ENCODE data around the gene MBD4.

The MBD4 gene

DNA sequence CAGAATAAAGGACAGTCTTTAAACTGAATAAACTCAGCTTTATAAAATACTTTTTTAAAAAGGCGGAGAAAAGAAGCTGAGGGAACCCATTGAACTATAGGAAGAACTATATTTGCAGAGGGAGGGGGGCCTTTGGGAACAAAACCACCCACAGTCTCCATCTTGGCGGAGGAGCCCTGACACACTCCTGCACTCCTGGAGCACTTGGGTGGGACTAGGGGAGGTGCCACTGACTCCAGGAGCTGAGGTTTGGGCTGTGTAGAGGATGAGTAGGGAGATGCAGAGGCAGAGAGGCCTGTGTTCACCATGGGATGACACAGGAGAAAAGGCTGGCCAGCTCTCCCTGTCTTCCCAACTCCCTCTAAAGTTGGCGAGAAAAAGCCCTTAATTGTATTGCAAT lies 36.1 kb upstream of the MBD4 start:
- no peak overlapping the region for H3K14ac ChIP-seq (ENCODE audit: low read length)
- DNase-seq: no peak
- H2AFZ ChIP-seq (ENCODE audit: insufficient read depth, low read length, poor library complexity): no peak overlapping the region
- no peak overlapping the region for H2BK5ac ChIP-seq (ENCODE audit: low read depth, low read length, poor library complexity)
- H3K4me1 ChIP-seq (ENCODE audit: control insufficient read depth in 1 of 2, insufficient read depth in 2 of 2, low read length in 2 of 2): no peaks in the 10 kb centered on the region
- H4K8ac ChIP-seq (ENCODE audit: low read depth, low read length): no peak overlapping the region
- H3K27me3 ChIP-seq (ENCODE audit: insufficient read depth, low read length): no peaks in the 10 kb centered on the region
- no peak overlapping the region for H3K4me3 ChIP-seq (ENCODE audit: low read depth, low read length)
- no peak overlapping the region for H3K23ac ChIP-seq (ENCODE audit: low read length)
- H3K4ac ChIP-seq (ENCODE audit: low read depth, low read length): no peak overlapping the region
- no CpG with 5 or more reads among the region's 3 CpGs for WGBS (ENCODE audit: extremely low coverage, insufficient coverage, insufficient read length)
- no peaks in the 10 kb centered on the region for H3K9me3 ChIP-seq (ENCODE audit: insufficient read depth, low read depth, low read length)
- H3K9ac ChIP-seq (ENCODE audit: low read length): no peak overlapping the region
- H2BK12ac ChIP-seq (ENCODE audit: low read length): no peak overlapping the region
- no peak overlapping the region for H4K12ac ChIP-seq (ENCODE audit: low read depth, low read length)
- no peak overlapping the region for H2AK5ac ChIP-seq (ENCODE audit: low read length)
- H3K4me2 ChIP-seq (ENCODE audit: low read length): no peak overlapping the region
- H3K36me3 ChIP-seq (ENCODE audit: control insufficient read depth in 1 of 2, insufficient read depth in 2 of 2, low read length in 2 of 2): peaks cover 20% of the 10 kb centered on the region in 2 experiments
- H3K79me1 ChIP-seq (ENCODE audit: low read length): no peaks in the 10 kb centered on the region
- H2BK120ac ChIP-seq (ENCODE audit: insufficient read depth, low read length, poor library complexity): no peak overlapping the region
- no peak overlapping the region for H3K18ac ChIP-seq (ENCODE audit: low read length)
- no peak overlapping the region for H4K91ac ChIP-seq (ENCODE audit: low read depth, low read length)
- H3K27ac ChIP-seq (ENCODE audit: low read depth, low read length): no peak overlapping the region
- H3K79me2 ChIP-seq (ENCODE audit: control insufficient read depth, insufficient read depth, low read length, poor library complexity): no peaks in the 10 kb centered on the region

DNA sequence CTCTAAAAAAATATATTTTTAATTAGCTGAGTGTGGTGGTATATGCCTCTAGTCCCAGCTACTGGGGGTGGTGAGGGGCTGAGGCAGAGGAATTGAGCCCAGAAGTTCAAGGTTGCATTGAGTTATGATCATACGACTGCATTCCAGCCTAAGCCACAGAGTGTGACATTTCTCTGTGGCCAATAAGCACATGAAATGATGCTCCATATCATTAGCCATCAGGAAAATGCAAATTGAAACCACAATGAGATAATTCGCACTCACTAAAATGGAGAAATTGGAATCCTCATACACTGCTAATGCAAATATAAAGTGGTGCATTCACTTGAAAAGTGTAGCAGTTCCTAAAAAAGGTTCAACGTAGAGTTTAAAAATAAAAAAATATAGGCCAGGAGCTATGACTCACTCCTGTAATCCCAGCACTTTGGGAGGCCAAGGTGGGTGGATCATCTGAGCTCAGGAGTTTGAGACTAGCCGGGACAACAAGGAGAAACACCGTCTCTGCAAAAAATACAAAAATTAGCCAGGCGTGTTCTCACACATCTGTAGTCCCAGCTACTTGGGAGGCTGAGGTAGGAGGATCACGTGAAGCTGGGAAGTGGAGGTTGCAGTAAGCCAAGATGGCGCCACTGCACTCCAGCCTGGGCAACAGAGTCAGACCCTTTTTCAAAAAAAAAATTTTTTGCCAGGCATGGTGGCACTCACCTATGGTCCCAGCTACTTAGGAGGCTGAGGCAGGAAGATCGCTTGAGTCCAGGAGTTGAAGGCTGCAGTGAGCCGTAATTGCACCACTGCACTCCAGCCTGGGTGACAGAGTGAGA lies 35.4 kb upstream of the MBD4 start:
- Histone ChIP-seq H3K36me3 (ENCODE audit: control insufficient read depth in 1 of 2, insufficient read depth in 2 of 2, low read length in 2 of 2) (peaks cover 17 to 18% of the 10 kb centered on the region in 2 experiments), H3K27ac (ENCODE audit: low read depth, low read length) (no peak overlapping the region), H3K79me2 (ENCODE audit: control insufficient read depth, insufficient read depth, low read length, poor library complexity) (no peaks in the 10 kb centered on the region), H3K9me3 (ENCODE audit: insufficient read depth, low read depth, low read length) (no peaks in the 10 kb centered on the region), H3K4me2 (ENCODE audit: low read length) (no peak overlapping the region), H3K9ac (ENCODE audit: low read length) (no peak overlapping the region), H2AFZ (ENCODE audit: insufficient read depth, low read length, poor library complexity) (no peak overlapping the region), H3K4me1 (ENCODE audit: control insufficient read depth in 1 of 2, insufficient read depth in 2 of 2, low read length in 2 of 2) (no peaks in the 10 kb centered on the region), H2BK5ac (ENCODE audit: low read depth, low read length, poor library complexity) (no peak overlapping the region), H3K23ac (ENCODE audit: low read length) (no peak overlapping the region), H3K4me3 (ENCODE audit: low read depth, low read length) (no peak overlapping the region), H2AK5ac (ENCODE audit: low read length) (no peak overlapping the region), H4K91ac (ENCODE audit: low read depth, low read length) (no peak overlapping the region), H4K12ac (ENCODE audit: low read depth, low read length) (no peak overlapping the region), H2BK120ac (ENCODE audit: insufficient read depth, low read length, poor library complexity) (no peak overlapping the region), H3K14ac (ENCODE audit: low read length) (no peak overlapping the region), H4K8ac (ENCODE audit: low read depth, low read length) (no peak overlapping the region), H3K79me1 (ENCODE audit: low read length) (no peaks in the 10 kb centered on the region), H3K27me3 (ENCODE audit: insufficient read depth, low read length) (no peaks in the 10 kb centered on the region), H3K4ac (ENCODE audit: low read depth, low read length) (no peak overlapping the region), H2BK12ac (ENCODE audit: low read length) (no peak overlapping the region), H3K18ac (ENCODE audit: low read length) (no peak overlapping the region)
- no CpG with 5 or more reads among the region's 10 CpGs for WGBS (ENCODE audit: extremely low coverage, insufficient coverage, insufficient read length)
- no peak for DNase-seq

GRCh38 chr3:129473769-129474152 lies 34.0 kb upstream of the MBD4 start:
- no peak overlapping the region for H3K4me2 ChIP-seq (ENCODE audit: low read length)
- H3K14ac ChIP-seq (ENCODE audit: low read length): no peak overlapping the region
- H3K18ac ChIP-seq (ENCODE audit: low read length): no peak overlapping the region
- no peak overlapping the region for H2BK5ac ChIP-seq (ENCODE audit: low read depth, low read length, poor library complexity)
- H3K27ac ChIP-seq (ENCODE audit: low read depth, low read length): no peak overlapping the region
- no peak overlapping the region for H4K91ac ChIP-seq (ENCODE audit: low read depth, low read length)
- WGBS (ENCODE audit: extremely low coverage, insufficient coverage, insufficient read length): no CpG with 5 or more reads among the region's 4 CpGs
- no peak overlapping the region for H2AK5ac ChIP-seq (ENCODE audit: low read length)
- DNase-seq: peak in 1 of 2 donors; percentile 46
- H3K27me3 ChIP-seq (ENCODE audit: insufficient read depth, low read length): no peaks in the 10 kb centered on the region
- H4K8ac ChIP-seq (ENCODE audit: low read depth, low read length): no peak overlapping the region
- H4K12ac ChIP-seq (ENCODE audit: low read depth, low read length): no peak overlapping the region
- no peak overlapping the region for H2BK12ac ChIP-seq (ENCODE audit: low read length)
- H3K23ac ChIP-seq (ENCODE audit: low read length): no peak overlapping the region
- no peak overlapping the region for H2AFZ ChIP-seq (ENCODE audit: insufficient read depth, low read length, poor library complexity)
- no peak overlapping the region for H2BK120ac ChIP-seq (ENCODE audit: insufficient read depth, low read length, poor library complexity)
- peaks cover 10 to 14% of the 10 kb centered on the region in 2 experiments for H3K36me3 ChIP-seq (ENCODE audit: control insufficient read depth in 1 of 2, insufficient read depth in 2 of 2, low read length in 2 of 2)
- no peak overlapping the region for H3K4me3 ChIP-seq (ENCODE audit: low read depth, low read length)
- H3K4me1 ChIP-seq (ENCODE audit: control insufficient read depth in 1 of 2, insufficient read depth in 2 of 2, low read length in 2 of 2): no peaks in the 10 kb centered on the region
- H3K79me1 ChIP-seq (ENCODE audit: low read length): no peaks in the 10 kb centered on the region
- H3K79me2 ChIP-seq (ENCODE audit: control insufficient read depth, insufficient read depth, low read length, poor library complexity): no peaks in the 10 kb centered on the region
- H3K9me3 ChIP-seq (ENCODE audit: insufficient read depth, low read depth, low read length): no peaks in the 10 kb centered on the region
- H3K4ac ChIP-seq (ENCODE audit: low read depth, low read length): no peak overlapping the region
- H3K9ac ChIP-seq (ENCODE audit: low read length): no peak overlapping the region

DNA sequence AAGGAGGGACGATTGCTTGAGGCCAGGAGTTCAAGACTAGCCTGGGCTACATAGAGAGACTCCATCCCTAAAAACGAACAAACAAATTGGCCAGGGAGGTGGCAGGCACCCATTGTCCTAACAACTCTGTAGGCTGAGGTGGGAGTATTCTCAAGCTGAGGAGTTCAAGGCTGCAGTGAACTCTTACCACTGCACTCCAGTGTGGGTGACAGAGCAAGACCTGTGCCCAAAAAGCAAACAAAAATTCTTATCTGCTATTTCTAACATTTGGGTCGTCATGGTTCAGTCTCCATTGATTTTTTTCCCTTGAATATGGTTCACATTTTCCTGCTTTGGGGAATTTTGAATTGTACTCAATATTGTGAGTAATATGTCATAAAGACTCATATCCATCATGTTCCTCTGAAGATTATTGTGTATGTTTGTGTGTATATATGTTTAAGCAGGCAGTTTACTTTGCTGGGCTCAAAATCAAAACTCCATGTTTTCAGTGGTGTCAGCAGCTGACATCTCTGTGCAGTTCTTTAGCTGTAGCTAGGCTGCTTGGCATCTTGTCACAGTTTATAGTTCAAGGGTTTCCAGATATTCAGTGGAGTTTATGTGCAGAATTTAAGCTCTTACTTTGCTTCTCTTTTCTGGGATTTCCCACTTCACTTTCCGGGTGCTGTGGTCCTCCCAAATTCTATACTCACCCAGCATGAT lies 33.5 kb upstream of the MBD4 start:
- Histone ChIP-seq H2BK120ac (ENCODE audit: insufficient read depth, low read length, poor library complexity) (no peak overlapping the region), H3K4ac (ENCODE audit: low read depth, low read length) (no peak overlapping the region), H3K4me1 (ENCODE audit: control insufficient read depth in 1 of 2, insufficient read depth in 2 of 2, low read length in 2 of 2) (no peaks in the 10 kb centered on the region), H3K79me2 (ENCODE audit: control insufficient read depth, insufficient read depth, low read length, poor library complexity) (no peaks in the 10 kb centered on the region), H3K4me2 (ENCODE audit: low read length) (no peak overlapping the region), H3K36me3 (ENCODE audit: control insufficient read depth in 1 of 2, insufficient read depth in 2 of 2, low read length in 2 of 2) (peaks cover 10 to 14% of the 10 kb centered on the region in 2 experiments), H3K9me3 (ENCODE audit: insufficient read depth, low read depth, low read length) (no peaks in the 10 kb centered on the region), H3K14ac (ENCODE audit: low read length) (no peak overlapping the region), H3K27ac (ENCODE audit: low read depth, low read length) (no peak overlapping the region), H2AFZ (ENCODE audit: insufficient read depth, low read length, poor library complexity) (no peak overlapping the region), H3K18ac (ENCODE audit: low read length) (no peak overlapping the region), H2BK5ac (ENCODE audit: low read depth, low read length, poor library complexity) (no peak overlapping the region), H2BK12ac (ENCODE audit: low read length) (no peak overlapping the region), H4K12ac (ENCODE audit: low read depth, low read length) (no peak overlapping the region), H3K4me3 (ENCODE audit: low read depth, low read length) (no peak overlapping the region), H3K79me1 (ENCODE audit: low read length) (no peaks in the 10 kb centered on the region), H4K91ac (ENCODE audit: low read depth, low read length) (no peak overlapping the region), H3K23ac (ENCODE audit: low read length) (no peak overlapping the region), H3K27me3 (ENCODE audit: insufficient read depth, low read length) (no peaks in the 10 kb centered on the region), H4K8ac (ENCODE audit: low read depth, low read length) (no peak overlapping the region), H2AK5ac (ENCODE audit: low read length) (no peak overlapping the region), H3K9ac (ENCODE audit: low read length) (no peak overlapping the region)
- DNase-seq: no peak
- WGBS (ENCODE audit: extremely low coverage, insufficient coverage, insufficient read length): no CpG with 5 or more reads among the region's 4 CpGs

Data from trophoblast cell (in vitro differentiated cells and primary cell).